Fibroblast of lung (primary cell): ENCODE results near the gene LRRC71. TPM values are rescaled to one million over a fixed set of nuclear protein-coding genes. Genes with fewer than 3 reads are reported as not detected.

ENCODE experiments used
- DNase-seq, 2 donors: peaks; one replicate each; pipeline versions ENCODE4 v3.0.0 to v3.0.0-alpha.2; 2010; ENCODE audit warnings: low read depth in 2 of 2
- H2AFZ ChIP-seq: 2 replicates; pipeline ENCODE4 v1.5.1; 2012; ENCODE audit warnings: low read length, control low read depth, inconsistent platforms
- H3K27ac ChIP-seq: 2 replicates; pipeline ENCODE4 v1.5.1; 2011; ENCODE audit warnings: low read length, control low read depth; ENCODE audit not compliant: insufficient read depth
- H3K27me3 ChIP-seq: 2 replicates; pipeline ENCODE4 v1.5.1; 2011; ENCODE audit warnings: mild to moderate bottlenecking, low read length; ENCODE audit not compliant: control insufficient read depth, insufficient read depth
- H3K36me3 ChIP-seq: 2 replicates; pipeline ENCODE4 v1.5.1; 2011; ENCODE audit warnings: low read length; ENCODE audit not compliant: control insufficient read depth, insufficient read depth
- H3K4me1 ChIP-seq: 2 replicates; pipeline ENCODE4 v1.5.1; 2011; ENCODE audit warnings: low read length; ENCODE audit not compliant: control insufficient read depth, insufficient read depth; ENCODE audit errors: extremely low read depth
- H3K4me2 ChIP-seq: 2 replicates; pipeline ENCODE4 v1.5.1; 2011; ENCODE audit warnings: low read length, control low read depth; ENCODE audit not compliant: insufficient read depth; ENCODE audit errors: extremely low read depth
- H3K4me3 ChIP-seq, 4 experiments: fragments of 200-600 bp in 1 of 4; sonication (generic) in 1 of 4; replicated peaks in 1 of 4; 2 replicates each; pipeline ENCODE4 v1.5.1; 2011 to 2016; ENCODE audit warnings: low read length in 4 of 4, low read depth in 3 of 4, mild to moderate bottlenecking in 3 of 4, control low read depth in 2 of 4, inconsistent platforms in 1 of 4, mixed read lengths in 1 of 4; ENCODE audit not compliant: insufficient read depth in 1 of 4; ENCODE audit errors: control extremely low read depth in 1 of 4
- H3K79me2 ChIP-seq: 2 replicates; pipeline ENCODE4 v1.5.1; 2012; ENCODE audit warnings: mild to moderate bottlenecking, low read length, inconsistent platforms; ENCODE audit not compliant: control insufficient read depth, insufficient read depth
- H3K9ac ChIP-seq: 2 replicates; pipeline ENCODE4 v1.5.1; 2011; ENCODE audit warnings: mild to moderate bottlenecking, low read length, control low read depth; ENCODE audit not compliant: insufficient read depth
- H3K9me3 ChIP-seq: 2 replicates; pipeline ENCODE4 v1.5.1; 2012; ENCODE audit warnings: low read depth, low read length; ENCODE audit not compliant: control insufficient read depth, insufficient read depth
- H4K20me1 ChIP-seq: 2 replicates; pipeline ENCODE4 v1.5.1; 2011; ENCODE audit warnings: low read length; ENCODE audit not compliant: control insufficient read depth, insufficient read depth; ENCODE audit errors: extremely low read depth
- EZH2 ChIP-seq: IDR thresholded peaks from 2 replicates; pipeline ENCODE4 v1.5.1; 2012; ENCODE audit warnings: low read length, control low read depth, mild to moderate bottlenecking; ENCODE audit errors: missing control alignments
- polyA plus RNA-seq, 2 donors: library from polyadenylated mRNA; depleted of rRNA in 1 of 2; stranded (reverse) in 1 of 2; unstranded in 1 of 2; fragments of >200 nt; gene quantifications; 2 replicates each; pipeline ENCODE4 v1.2.1, GENCODE V29; 2011 to 2012; ENCODE audit warnings: missing spikeins in 1 of 2
- total RNA-seq: library from RNA; depleted of rRNA; stranded (reverse); fragments of >200 nt; gene quantifications from 2 replicates; pipeline ENCODE4 v1.2.1, GENCODE V29; 2014
- TF ChIP-seq, protein P1 (sequence below), 2 donors: IDR thresholded peaks in 1 of 2; conservative IDR thresholded peaks in 1 of 2; 1 replicate in 1 of 2; 2 replicates in 1 of 2; pipeline ENCODE4 v1.5.1; 2011 to 2012; ENCODE audit warnings: low read length in 2 of 2, control low read depth in 1 of 2, inconsistent platforms in 1 of 2, low read depth in 1 of 2, mild to moderate bottlenecking in 1 of 2

LRRC71 gene
- total and polyA plus RNA-seq, 2 donors (not counting 1 experiment from before 2014, with no cell fraction given) = 1.8 TPM; not detected in 1

DNA sequence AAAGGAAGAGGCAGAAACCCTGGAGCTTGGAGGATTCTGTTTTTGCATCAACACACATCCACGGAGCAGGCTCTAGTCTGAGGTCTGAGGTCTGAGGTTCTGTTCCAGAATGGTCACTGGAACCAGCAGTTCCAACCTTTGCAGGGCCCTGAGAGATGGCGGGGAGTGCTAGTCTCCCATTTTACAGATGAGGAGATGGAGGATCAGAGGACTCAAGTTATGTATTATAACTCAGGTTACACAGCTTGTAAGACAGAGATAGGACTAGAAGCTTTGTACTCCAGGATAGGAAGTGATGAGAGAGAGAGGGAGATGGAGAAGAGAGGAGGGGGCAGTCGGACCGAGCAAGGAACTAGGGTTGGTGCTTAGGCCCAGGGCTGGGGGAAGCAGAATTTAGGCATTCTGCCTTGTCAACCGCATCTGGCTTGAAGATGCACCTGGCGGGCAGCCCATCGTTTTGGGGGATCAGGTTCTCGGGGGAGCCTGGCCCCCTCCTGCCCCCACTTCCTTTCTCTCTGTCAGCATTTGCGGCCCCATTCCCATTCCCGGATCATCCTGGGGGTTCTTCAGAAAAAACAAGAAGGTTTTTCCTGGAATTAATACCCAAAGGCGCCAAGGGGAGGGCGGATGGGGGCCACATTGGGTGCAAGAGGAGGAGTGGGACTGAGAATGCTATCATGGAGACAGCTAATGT, 21.3 kb upstream of the LRRC71 start:
- no peak for TF ChIP-seq EZH2
- TF ChIP-seq, protein P1, sequence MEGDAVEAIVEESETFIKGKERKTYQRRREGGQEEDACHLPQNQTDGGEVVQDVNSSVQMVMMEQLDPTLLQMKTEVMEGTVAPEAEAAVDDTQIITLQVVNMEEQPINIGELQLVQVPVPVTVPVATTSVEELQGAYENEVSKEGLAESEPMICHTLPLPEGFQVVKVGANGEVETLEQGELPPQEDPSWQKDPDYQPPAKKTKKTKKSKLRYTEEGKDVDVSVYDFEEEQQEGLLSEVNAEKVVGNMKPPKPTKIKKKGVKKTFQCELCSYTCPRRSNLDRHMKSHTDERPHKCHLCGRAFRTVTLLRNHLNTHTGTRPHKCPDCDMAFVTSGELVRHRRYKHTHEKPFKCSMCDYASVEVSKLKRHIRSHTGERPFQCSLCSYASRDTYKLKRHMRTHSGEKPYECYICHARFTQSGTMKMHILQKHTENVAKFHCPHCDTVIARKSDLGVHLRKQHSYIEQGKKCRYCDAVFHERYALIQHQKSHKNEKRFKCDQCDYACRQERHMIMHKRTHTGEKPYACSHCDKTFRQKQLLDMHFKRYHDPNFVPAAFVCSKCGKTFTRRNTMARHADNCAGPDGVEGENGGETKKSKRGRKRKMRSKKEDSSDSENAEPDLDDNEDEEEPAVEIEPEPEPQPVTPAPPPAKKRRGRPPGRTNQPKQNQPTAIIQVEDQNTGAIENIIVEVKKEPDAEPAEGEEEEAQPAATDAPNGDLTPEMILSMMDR (conservative IDR thresholded peaks at IDR 0.05 in 1 of 2, IDR thresholded peaks at IDR 0.05 in 1 of 2; ENCODE audit: low read depth in 1 of 2, low read length in 2 of 2) = no peak
- no peak overlapping the region for H3K4me3 ChIP-seq
- peak overlapping the region; percentile 50 for H3K9ac ChIP-seq
- H3K27ac ChIP-seq = peak overlapping the region; percentile 95
- no peaks in the 10 kb centered on the region for H3K9me3 ChIP-seq
- no peak overlapping the region for H3K4me2 ChIP-seq
- H3K36me3 ChIP-seq = peaks cover 4% of the 10 kb centered on the region
- H4K20me1 ChIP-seq = no peaks in the 10 kb centered on the region
- peaks cover 75% of the 10 kb centered on the region for H3K79me2 ChIP-seq
- H3K4me1 ChIP-seq = peaks cover 73% of the 10 kb centered on the region
- no peaks in the 10 kb centered on the region for H3K27me3 ChIP-seq
- H2AFZ ChIP-seq = no peak overlapping the region
- no peak for DNase-seq

- no peaks in the 10 kb centered on the region for H4K20me1 ChIP-seq
- no peak for TF ChIP-seq EZH2
- TF ChIP-seq, protein P1 (conservative IDR thresholded peaks at IDR 0.05 in 1 of 2, IDR thresholded peaks at IDR 0.05 in 1 of 2; ENCODE audit: low read depth in 1 of 2, low read length in 2 of 2) = no peak
- no peaks in the 10 kb centered on the region for H3K9me3 ChIP-seq
- DNase-seq = peak; percentile 59 to 72
- H3K36me3 ChIP-seq = peaks cover 6% of the 10 kb centered on the region
- peak overlapping the region; percentile 54 for H3K9ac ChIP-seq
- H3K4me1 ChIP-seq = peaks cover 77% of the 10 kb centered on the region
- no peak overlapping the region for H3K4me2 ChIP-seq
- peak overlapping the region; percentile 95 for H3K27ac ChIP-seq
- no peaks in the 10 kb centered on the region for H3K27me3 ChIP-seq
- peaks cover 76% of the 10 kb centered on the region for H3K79me2 ChIP-seq
- H2AFZ ChIP-seq = no peak overlapping the region
- no peak overlapping the region for H3K4me3 ChIP-seq
Measured at GRCh38 chr1:156899956-156900718, 20.3 kb upstream of the LRRC71 start.

- Histone ChIP-seq H3K27ac (peak overlapping the region; percentile 69), H3K79me2 (peaks cover 79% of the 10 kb centered on the region), H3K36me3 (peaks cover 11% of the 10 kb centered on the region), H2AFZ (no peak overlapping the region), H3K27me3 (no peaks in the 10 kb centered on the region), H4K20me1 (no peaks in the 10 kb centered on the region), H3K9ac (no peak overlapping the region), H3K4me1 (peaks cover 76% of the 10 kb centered on the region), H3K4me2 (no peak overlapping the region), H3K4me3 (no peak overlapping the region), H3K9me3 (no peaks in the 10 kb centered on the region)
- DNase-seq = no peak
- TF ChIP-seq EZH2 = no peak
- TF ChIP-seq, protein P1 (conservative IDR thresholded peaks at IDR 0.05 in 1 of 2, IDR thresholded peaks at IDR 0.05 in 1 of 2; ENCODE audit: low read depth in 1 of 2, low read length in 2 of 2) = no peak
Measured at GRCh38 chr1:156900896-156901589, 19.4 kb upstream of the LRRC71 start.
